ENCODE measurements around the gene SRRM1. TPM values are rescaled to one million over a fixed set of nuclear protein-coding genes. Genes with fewer than 3 reads are reported as not detected.

The SRRM1 gene
- polyA plus RNA-seq, 3 donors = 55.9 to 106 (median 75.9) TPM

GRCh38 chr1:24639881-24640280 is 3.2 kb upstream of the SRRM1 start:
- Histone ChIP-seq H3K27me3 (ENCODE audit: control insufficient read depth in 2 of 2, insufficient read depth in 2 of 2, low read length in 2 of 2) (no peaks in the 10 kb centered on the region), H3K27ac (ENCODE audit: low read depth in 1 of 2, low read length in 2 of 2) (no peak overlapping the region), H3K9ac (ENCODE audit: insufficient read depth, low read length, poor library complexity, severe bottlenecking) (no peak overlapping the region), H3K4me2 (replicated peaks; ENCODE audit: extremely low read depth, low read length, poor library complexity, severe bottlenecking) (no peak overlapping the region), H4K20me1 (ENCODE audit: insufficient read depth, low read length) (peaks cover 14% of the 10 kb centered on the region), H3K4me3 (replicated peaks in 1 of 3; ENCODE audit: low read depth in 2 of 3, low read length in 3 of 3) (no peak overlapping the region), H2AFZ (ENCODE audit: insufficient read depth, low read depth, low read length, poor library complexity, severe bottlenecking) (no peak overlapping the region), H3K36me3 (replicated peaks in 1 of 2; ENCODE audit: control insufficient read depth in 1 of 2, insufficient read depth in 2 of 2, low read length in 2 of 2) (no peaks in the 10 kb centered on the region), H3K9me3 (replicated peaks in 1 of 2; ENCODE audit: control insufficient read depth in 1 of 2, insufficient read depth in 1 of 2, low read length in 2 of 2) (no peaks in the 10 kb centered on the region), H3K4me1 (ENCODE audit: control insufficient read depth in 1 of 2, insufficient read depth in 2 of 2, low read length in 2 of 2) (peaks cover 14 to 22% of the 10 kb centered on the region in 2 donors), H3K79me2 (ENCODE audit: insufficient read depth, low read length) (peaks cover 18% of the 10 kb centered on the region)
- Mint-ChIP-seq H3K27ac (peak overlapping the region in 2 of 7 donors; percentile 8 to 27), H3K9me3 (peaks cover 0 to 4% (median 0%) of the 10 kb centered on the region in 7 donors), H3K27me3 (ENCODE audit: low read depth in 3 of 3) (peaks cover 1 to 4% (median 2%) of the 10 kb centered on the region in 3 donors), H3K4me1 (peaks cover 26% of the 10 kb centered on the region), H3K36me3 (peaks cover 0 to under 1% of the 10 kb centered on the region in 2 donors), H3K4me3 (no peak overlapping the region)
- 100% methylated on average over 3 of the region's 4 CpGs for WGBS (ENCODE audit: insufficient coverage)
- intact Hi-C loops (cut with micrococcal nuclease) = loop anchor here in 1 of 2 donors (5.0 to 10.0 kb wide), 4 partner anchors 448 to 1357 kb away; partner anchors contain the start of genes PAFAH2 and ZNF436
- TF ChIP-seq CTCF (IDR thresholded peaks at IDR 0.05) = no peak
- peak; percentile 6 to 49 (median 19) for DNase-seq

- Histone ChIP-seq H3K4me3 (replicated peaks in 1 of 3; ENCODE audit: low read depth in 2 of 3, low read length in 3 of 3) (no peak overlapping the region), H3K9me3 (replicated peaks in 1 of 2; ENCODE audit: control insufficient read depth in 1 of 2, insufficient read depth in 1 of 2, low read length in 2 of 2) (no peaks in the 10 kb centered on the region), H3K4me1 (ENCODE audit: control insufficient read depth in 1 of 2, insufficient read depth in 2 of 2, low read length in 2 of 2) (peaks cover 14 to 26% of the 10 kb centered on the region in 2 donors), H3K4me2 (replicated peaks; ENCODE audit: extremely low read depth, low read length, poor library complexity, severe bottlenecking) (no peak overlapping the region), H3K79me2 (ENCODE audit: insufficient read depth, low read length) (peaks cover 22% of the 10 kb centered on the region), H4K20me1 (ENCODE audit: insufficient read depth, low read length) (peaks cover 18% of the 10 kb centered on the region), H3K36me3 (replicated peaks in 1 of 2; ENCODE audit: control insufficient read depth in 1 of 2, insufficient read depth in 2 of 2, low read length in 2 of 2) (peaks cover 3 to 4% of the 10 kb centered on the region in 2 donors), H2AFZ (ENCODE audit: insufficient read depth, low read depth, low read length, poor library complexity, severe bottlenecking) (no peak overlapping the region), H3K27ac (ENCODE audit: low read depth in 1 of 2, low read length in 2 of 2) (no peak overlapping the region), H3K27me3 (ENCODE audit: control insufficient read depth in 2 of 2, insufficient read depth in 2 of 2, low read length in 2 of 2) (no peaks in the 10 kb centered on the region), H3K9ac (ENCODE audit: insufficient read depth, low read length, poor library complexity, severe bottlenecking) (no peak overlapping the region)
- Mint-ChIP-seq H3K27me3 (ENCODE audit: low read depth in 3 of 3) (peaks cover 1 to 4% (median 2%) of the 10 kb centered on the region in 3 donors), H3K27ac (no peak overlapping the region), H3K4me3 (no peak overlapping the region), H3K4me1 (peaks cover 29% of the 10 kb centered on the region), H3K9me3 (peaks cover 0 to 4% (median 0%) of the 10 kb centered on the region in 7 donors), H3K36me3 (peaks cover 4% of the 10 kb centered on the region in 2 donors)
- DNase-seq = no peak
- 92% methylated on average over 2 of the region's 7 CpGs for WGBS (ENCODE audit: insufficient coverage)
- intact Hi-C loops (cut with micrococcal nuclease) = loop anchor here in 1 of 2 donors (5.0 to 10.0 kb wide), 4 partner anchors 448 to 1357 kb away; partner anchors contain the start of genes PAFAH2 and ZNF436
- TF ChIP-seq CTCF (IDR thresholded peaks at IDR 0.05) = no peak
These were observed 2.8 kb upstream of the SRRM1 start for GRCh38 chr1:24640288-24640687.
